ENCODE measurements around the gene DBN1.

DNA sequence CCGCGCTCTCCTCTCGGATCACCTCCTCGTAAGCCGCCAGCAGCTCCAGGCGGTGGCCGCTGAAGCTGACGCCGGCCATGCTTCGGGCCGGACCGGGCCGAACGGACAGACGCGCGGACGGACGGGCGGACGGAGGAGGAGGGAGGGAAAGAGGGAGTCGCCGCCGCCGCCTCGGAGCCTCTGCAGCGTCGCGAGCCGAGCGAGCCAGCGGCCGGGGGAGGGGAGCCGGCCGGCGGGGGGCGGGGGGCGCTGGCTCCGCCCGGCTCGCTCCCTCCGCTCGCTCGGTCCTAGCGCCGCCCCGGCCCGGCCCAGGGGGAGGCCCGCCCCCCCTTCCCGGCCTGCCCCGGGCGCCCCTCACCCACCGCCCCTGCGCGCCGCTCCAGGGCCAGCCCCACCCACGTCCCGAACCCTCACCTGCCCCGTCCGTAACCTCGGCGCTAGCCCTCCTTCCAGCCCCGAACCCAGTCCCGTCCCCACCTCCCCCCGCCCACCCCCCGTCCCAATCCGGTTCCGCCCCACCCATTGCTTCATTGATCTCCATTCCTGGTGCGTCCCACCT, at the start of gene DBN1:
- TF ChIP-seq CTCF (conservative IDR thresholded peaks at IDR 0.05; ENCODE audit: low read depth, low read length) (no peak), EZH2 (IDR thresholded peaks at IDR 0.05; ENCODE audit: low read length, unreplicated experiment) (no peak), EZH2phosphoT487 (IDR thresholded peaks at IDR 0.05; ENCODE audit: borderline replicate concordance, low read length) (no peak)

Measured in PC-3 (cell line).